SW480 (cell line): ENCODE results near the gene GALNT2.

Source experiments
- DNase-seq: peaks from one replicate; pipeline ENCODE4 v3.0.0-alpha.2; 2016; ENCODE audit warnings: low spot score

GALNT2 gene

DNA sequence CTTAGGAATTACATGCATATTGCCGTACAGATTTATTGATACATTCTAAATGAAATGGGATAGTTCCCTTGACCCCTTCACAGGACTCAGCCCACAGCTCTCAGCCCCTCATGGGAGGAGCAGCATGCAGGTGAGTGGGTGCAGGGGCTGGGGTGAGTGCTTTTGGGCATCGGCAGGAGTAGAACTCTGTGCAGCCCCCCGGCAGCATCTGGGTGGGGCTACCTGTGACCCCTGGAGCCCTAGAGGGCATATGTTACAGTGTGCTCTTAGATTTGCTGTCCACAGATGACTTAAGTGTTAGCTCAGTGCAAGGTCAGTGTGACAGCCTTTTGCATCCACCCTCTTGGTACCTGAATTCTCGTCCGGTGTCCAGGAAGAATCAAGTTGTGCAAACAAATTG is 120.3 kb downstream of the GALNT2 start:
- DNase-seq = no peak

DNA sequence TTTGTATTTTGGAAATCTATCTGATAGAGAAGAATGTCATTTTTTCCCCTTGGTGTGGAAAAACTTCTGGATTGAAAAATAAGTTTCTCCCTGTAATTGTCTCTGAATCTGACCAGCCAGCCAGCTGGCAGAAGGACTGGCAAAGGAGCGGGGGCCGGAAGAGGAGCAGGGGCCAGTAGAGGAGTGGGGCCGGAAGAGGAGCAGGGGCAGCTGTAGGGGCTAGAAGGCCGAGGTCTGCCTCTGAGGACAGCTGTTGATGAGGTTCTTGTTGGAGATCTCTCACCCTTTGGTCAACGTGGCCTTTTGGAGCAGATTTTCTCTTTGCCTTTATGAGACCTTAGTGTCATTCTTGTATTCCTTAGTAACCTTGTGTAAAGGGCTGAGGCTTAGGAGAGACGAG is 121.8 kb downstream of the GALNT2 start:
- no peak for DNase-seq

DNA sequence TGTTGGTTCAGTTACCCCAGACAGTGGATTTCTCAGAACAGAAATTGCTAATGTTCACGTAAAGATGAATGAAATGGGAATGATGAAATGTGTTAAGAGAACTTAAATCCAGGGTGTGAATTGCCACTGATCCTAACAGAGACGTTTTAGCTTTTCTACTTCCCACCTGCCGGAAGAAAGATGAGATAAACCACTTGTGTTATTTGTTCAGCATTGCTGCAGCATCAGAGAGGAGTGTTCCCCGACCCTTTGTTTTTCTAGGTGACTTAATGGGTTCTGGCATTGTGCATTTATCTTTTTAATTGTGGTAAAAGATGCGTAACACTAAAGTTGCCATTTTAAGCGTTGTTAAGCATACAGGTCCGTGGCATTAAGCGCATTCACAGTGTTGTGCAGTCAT is 122.3 kb downstream of the GALNT2 start:
- DNase-seq = no peak

DNA sequence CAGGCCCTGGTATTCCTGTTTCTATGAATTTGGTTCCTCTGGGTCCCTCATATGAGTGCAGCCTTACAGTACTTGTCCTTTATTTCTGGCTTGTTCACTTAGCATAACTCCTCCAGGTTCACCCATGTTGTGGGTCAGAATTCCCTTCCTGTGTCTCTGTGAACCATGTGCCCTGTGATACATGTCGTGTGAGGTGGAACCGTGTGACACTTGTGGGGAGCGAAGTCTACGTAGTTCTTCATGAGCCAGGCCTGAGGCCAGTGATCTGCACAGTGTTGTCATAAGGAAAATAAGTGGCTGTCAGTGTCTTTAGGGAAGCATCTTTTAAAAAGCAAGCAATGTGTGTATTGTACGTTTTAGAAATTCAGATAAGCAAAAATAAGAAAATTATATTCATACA is 122.8 kb downstream of the GALNT2 start:
- no peak for DNase-seq

DNA sequence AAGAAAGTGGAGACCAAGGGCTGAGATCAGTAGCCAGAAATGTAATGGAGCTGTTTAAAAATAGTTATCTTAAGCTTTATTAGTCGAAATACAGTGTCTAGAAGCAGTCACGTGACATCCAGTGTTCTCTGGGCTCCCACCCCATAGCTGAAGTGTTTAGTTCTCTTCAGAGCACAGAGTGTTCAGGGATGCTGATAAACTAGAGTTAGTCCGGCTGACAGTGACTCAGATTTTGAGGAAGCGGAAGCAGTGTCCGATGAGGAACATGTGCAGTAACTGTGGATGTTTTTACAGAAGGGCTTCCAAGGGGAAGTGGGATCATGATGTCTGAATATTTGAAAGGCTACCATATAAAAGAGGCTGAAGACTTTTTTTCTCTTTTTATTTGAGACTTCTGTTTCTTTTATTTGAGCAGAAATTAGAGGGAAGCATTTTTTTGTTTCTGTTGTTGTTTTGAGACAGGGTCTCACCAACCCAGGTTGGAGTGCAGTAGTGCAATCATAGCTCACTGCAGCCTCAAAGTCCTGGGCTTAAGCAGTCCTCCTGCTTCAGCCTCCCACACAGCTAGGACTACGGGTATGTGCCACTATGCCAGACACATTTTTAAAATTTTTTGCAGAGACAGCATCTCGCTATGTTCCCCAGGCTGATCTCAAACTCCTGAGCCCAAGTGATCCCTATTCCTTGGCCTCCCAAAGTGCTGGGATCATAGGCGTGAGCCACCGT is 124.2 kb downstream of the GALNT2 start:
- DNase-seq = no peak

DNA sequence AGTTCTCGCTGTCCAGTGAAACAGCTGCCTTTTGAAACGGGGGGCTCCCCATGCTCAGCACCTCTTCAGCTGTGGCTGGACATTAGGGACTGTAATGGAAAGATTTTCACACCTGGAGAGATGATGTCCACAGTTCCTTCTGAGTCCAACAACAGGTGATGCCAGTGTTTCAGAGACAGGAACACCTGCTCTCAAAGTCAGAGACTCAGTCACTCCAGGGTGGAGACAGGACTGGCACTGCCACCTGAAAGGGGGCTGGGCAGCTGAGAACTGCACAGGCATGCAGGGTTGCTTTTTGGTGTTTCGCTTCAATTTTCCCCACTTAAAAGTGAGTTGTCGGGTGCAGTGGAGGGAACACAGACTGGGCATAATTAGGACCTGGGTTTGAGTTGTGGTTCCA is 124.8 kb downstream of the GALNT2 start:
- DNase-seq = no peak

DNA sequence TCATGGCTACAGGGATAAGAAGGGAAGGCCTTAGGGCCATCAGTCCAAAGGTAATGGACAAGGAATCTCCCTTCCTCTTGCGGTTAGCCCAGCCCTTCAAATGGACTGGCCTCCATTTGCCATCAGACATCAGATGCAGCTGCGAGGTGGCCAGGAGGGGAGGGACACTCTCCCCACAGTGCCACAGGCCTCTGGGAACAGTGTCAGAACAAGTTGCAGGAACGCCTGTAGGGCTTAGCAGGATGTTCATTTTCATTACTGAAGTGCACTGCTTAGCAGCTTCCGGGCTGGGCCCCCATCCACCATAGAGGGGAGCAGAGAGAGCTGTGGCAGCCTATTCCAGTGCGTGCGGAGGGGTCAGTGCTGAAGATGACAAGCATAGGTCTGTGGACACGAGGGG is 127.5 kb downstream of the GALNT2 start:
- no peak for DNase-seq

DNA sequence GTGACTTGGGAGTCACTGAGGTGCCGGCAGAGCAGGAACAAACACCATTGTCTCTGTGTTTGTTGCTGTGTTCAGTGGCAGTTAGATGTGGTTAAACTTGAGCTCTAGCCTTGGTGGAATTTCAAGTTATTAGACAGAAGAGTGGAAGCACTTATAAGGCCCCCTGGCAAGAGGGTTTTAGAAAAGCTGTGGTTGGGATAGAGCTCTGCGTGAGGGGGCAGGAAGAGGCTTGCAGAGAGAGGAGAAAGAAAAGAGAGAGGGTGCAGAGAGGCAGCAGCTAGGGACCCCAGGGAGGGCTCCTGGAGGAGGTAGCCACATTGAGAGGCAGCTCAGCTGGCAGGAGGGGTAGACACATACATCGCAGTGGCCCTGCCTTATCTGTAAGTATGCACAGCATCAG is 128.2 kb downstream of the GALNT2 start:
- DNase-seq = no peak

DNA sequence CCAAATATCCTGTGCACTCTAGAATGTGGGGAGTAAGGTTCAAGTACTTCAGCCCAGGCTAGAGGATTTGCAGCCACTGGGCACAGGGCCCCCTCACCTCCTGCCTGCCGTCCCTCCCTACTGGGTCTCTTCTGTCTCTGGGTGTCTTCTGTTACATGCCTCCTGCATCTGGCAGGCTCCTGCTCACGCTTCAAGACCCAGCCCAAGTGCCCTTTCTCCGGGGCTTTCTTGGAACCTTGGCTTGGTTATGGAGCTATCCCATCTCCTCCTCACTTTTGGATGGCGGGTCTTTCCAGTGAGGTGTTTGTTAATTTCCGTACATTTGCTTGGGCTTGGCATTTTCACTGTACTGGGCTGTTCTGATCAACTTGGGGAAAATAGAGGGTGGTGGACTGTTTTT is 129.0 kb downstream of the GALNT2 start:
- no peak for DNase-seq

DNA sequence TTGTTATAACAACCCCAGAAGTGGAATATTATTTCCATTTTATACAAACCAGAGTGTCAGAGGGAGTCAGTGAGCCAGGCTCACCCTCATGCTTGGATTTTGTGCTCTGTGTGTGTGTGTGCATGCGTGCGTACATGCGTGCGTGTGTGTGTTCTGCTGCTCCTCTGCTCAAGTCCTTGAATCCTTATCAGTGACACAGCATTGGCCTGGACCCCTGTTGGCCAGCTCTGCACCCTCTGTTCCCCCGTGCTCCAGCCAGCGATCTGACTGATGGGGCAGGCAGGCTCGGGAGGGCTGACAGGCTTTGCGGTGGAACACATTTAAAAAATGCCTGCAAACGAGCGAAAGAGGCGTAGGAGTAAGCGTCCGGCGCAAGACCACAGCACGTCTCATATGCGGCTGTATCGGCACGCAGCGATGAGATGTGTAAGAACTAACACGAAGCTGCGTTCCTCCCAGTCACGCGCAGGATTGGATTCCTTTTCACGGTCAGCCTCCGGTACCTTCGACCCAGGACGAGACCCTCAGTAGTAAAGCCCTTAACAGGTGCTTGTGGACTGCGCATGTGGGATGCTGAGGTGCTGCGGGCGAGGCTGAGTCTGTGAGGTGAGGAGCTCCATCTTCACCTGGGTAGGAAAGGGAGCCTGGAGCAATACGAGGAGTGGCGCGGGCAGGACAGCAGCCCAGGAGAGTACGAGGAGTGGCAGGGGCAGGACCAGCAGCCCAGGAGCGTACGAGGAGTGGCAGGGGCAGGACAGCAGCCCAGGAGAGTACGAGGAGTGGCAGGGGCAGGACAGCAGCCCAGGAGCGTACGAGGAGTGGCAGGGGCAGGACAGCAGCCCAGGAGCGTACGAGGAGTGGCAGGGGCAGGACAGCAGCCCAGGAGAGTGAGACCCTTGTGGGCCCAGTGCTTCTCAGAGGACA is 130.9 kb downstream of the GALNT2 start:
- DNase-seq = no peak

DNA sequence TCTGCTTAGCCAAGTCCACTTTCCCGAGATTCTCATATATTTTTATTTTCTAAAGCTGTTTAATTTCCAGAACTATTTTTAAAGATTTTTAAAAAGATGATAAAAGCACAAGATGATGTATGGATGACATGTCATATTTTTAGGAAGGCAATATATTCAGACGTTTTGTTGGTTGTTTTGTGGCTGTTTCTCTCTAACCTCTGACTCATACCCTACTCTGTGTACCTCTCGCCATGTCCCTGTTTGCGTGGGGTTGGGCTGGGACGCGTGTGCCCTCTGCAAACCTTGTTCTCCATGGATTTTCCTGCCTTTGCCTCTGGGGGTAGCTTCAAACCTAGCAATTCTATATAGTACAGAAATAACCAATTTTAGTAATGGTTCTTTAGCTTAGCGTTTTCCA is 132.0 kb downstream of the GALNT2 start:
- no peak for DNase-seq

DNA sequence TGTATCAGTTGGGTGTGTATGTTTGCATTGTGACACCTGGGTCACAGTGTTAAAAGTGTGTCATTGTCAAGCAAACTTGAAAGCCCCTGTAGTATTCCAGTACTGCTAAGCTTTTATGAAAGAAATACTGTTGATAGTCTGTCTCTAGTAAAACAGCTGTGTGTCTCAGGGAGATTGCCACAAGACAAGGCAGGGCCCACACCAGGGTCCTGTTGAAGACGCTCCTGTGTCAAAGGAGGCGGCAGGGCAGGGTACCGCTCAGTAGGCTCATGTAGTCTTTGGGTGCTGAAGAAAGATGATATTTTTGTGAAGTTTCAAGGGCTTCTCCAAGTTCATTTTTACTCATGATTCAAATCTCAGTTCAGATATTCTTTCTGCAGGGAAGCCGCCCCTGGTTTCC is 132.5 kb downstream of the GALNT2 start:
- no peak for DNase-seq

DNA sequence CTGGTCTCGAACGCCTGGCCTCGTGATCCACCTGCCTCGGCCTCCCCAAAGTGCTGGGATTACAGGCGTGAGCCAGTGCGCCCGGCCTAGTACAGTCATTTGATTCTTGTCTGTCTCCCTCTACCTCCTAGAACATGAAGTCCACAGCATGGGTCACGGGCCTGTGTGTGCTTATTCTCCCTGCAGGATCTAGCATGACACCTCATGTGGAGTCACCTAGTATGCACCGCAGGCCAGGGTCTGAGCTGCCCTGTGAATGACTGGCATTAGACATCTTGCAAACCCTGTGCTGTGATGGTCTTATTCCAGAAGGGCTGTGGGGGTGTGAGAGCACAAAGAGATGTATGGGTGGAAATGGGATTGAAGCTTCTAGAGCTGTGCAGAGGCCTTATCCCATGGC is 133.2 kb downstream of the GALNT2 start:
- no peak for DNase-seq

DNA sequence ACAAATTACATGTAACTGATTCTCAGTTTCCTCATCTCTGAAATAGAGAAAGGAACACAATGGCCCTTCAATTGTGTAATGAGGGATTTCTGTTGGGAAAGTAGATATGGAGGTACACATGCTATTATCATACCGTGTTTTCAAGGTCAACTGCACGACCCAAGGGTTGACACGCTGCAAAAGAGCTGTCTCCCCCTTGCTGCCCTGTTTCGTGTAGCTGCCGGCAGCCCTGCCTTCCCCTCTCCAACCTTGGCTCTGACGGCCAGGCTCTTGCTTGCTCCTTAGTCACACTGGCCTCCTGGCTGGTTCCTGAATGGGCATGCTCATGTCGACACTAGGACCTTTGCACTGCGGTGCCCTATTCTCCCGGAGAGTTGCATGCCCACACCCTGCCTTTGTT is 134.4 kb downstream of the GALNT2 start:
- DNase-seq = no peak

DNA sequence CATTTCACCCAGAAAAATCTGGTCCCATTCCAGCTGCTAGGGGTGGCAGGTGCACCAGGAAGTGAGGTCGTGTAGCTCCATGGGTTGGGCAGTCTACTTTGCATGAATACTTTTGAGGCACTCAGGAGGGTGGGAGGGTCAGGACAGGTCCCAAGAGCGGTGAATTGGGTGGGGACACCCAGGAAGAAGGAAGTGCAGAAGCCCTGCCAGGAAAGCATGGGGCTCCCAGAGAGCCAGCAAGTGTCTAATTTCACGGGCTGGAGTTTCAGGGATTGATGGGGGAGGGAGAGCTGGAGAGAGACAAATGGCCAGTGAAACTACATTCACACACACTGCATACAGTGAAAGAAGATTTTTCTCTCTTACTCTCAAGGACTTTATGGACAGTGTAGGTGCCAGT is 137.8 kb downstream of the GALNT2 start:
- DNase-seq = no peak

DNA sequence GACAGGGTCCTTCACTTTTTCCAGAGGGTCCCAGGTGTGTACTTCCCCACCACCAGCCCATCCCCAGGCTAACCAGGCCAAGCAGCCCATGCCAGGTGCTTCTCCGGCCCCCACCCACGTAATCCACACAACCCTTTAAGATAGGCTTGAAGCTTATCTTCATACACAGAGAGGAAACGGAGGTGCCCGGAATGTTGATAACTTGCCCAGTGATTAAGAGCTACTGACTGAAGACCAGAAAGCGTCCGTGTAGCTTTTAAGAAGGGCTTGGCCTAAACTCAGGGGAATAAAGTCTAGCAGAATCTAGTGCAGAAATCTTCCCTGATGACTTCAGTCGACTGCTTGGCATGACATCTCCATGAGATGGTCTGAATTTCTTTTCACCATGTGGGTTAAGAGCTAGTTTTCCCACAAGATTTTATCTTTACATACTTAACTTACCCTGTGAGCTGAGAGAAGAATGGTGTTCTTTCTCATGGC is 138.7 kb downstream of the GALNT2 start:
- DNase-seq = no peak

DNA sequence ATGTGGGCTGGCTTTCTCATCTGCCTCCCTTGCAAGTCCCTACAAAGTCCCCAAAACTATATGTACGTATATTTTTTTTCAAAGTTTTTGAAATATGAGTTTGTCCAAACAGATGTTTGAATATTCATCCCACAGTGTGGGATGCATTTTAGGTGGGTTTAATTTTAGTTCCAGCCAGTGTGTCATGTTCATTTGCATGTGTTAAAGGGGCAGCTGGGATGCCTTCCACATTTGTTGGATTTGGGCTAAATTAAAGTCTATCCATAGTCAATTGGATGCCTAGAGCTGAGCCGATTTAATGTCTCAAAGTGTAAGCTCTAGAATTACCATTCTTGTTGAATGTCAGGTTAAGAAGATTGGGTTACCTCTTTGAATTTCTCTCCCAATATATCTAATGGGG is 139.2 kb downstream of the GALNT2 start:
- no peak for DNase-seq

DNA sequence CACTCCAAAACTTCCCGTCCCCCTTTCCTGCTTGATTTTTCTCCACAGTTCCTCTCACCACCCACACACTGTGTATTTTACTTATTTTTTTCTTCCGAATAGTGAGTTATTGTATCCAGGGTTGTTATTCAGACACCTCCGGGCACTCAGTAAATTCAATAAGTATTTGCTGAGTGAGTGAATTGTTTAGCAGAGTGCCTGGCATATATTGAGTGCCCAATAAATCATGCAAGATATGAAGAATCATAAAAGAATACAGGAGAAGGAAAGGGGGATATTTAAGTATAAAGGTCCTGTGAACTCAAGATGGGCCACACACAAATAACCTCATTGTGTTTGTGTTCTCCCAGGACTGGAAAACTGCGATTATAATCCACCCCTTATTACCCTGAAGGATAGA is 139.9 kb downstream of the GALNT2 start:
- DNase-seq = no peak

DNA sequence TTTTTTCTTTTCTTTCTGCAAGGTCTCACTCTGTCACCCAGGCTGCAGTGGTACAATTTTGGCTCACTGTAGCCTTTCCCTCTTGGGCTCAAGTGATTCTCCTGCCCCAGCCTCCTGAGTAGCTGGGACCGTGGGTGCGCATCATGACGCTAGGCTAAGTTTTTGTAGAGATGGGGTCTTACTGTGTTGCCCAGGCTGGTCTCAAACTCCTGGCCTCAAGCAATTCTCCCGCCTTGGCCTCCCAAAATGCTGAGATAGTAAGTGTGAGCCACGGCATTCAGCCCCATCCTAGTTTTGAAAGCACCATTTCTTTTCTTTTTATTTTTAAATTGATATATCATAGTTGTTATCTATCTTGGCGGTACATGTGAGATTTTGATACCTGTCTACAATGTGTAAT is 140.6 kb downstream of the GALNT2 start:
- DNase-seq = no peak

DNA sequence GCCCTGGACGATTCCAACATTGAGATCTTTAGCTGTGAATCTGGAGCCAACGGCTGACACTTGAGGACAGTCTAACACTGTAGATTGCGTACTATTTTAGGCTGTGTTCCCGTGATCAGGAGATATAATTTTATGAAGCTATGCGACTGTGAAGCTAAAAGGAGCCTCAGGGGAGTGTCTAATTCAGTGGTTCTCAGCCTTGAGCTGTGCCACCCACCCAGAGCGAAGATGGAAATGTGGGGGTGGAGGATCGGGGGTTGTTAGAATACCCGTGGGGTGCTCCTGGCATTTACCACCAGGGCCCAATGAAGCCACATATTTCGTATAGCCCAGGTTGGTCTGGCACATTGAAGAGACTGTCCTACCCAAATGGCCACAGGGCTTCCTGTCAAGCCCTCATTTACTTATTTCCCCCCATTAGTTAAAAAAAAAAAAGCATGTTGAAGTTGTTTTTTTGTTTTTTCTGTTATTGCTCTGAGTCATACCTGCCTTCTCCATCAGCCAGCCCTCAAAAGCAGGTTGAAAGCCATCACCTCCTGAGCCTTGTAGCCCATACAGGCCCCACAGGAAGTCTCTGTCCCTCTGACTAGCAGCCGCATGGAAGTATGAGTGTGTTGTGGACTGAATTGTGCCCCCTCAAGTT is 141.7 kb downstream of the GALNT2 start:
- DNase-seq = no peak

DNA sequence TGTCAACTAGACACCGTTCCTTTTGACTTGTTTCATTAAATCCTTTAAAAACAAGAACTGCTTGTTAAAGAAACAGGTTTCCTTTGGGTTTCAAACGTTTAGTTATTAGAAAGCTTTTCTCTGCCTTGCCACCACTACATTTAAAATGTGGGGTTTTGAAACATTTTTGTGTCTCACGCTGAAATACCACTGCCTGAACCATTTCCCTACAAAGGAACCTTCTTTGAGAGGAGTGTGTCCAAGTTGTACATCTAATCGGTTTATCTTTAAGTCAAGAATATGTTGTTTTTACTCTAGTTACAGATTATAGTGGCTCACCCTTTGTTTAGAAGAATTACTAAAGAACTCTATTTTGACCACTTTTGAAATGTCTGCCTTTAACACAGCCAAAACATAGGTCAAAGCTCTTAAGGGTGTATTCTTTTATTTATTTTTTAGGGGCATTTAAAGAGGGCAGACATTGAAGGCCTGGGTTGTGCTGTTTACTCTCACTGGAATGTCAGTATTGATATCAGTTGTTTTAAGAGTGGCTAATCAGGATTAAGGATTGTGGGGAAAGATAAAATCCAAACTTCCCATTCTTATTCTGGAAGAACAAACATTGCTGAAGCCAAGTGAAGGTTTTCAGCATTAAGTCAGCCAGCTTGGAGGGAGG is 143.4 kb downstream of the GALNT2 start:
- DNase-seq = no peak

DNA sequence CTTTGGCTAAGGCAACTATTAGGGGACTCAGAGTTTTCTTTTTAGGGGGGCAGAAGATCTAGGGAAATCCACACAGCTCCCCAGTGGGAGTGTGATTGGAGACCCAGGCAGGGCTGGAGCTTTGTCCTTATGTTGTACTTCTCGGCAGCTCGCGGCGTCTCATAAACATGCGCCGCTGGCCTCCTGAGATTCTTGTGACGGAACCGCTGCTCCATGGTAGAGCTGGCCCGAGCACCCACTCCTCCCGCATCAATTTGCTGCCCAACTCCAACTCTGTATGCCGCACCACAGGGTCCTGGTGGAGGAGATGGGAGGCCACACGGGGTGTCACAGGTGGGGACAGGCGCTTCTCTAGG is 143.9 kb downstream of the GALNT2 start:
- no peak for DNase-seq
